HG02678 (cell line): ENCODE results near the gene SLC2A4.

Experiments used
- ATAC-seq: cut with Tn5 transposase; IDR thresholded peaks from one replicate; pipeline ENCODE4 v1.9.1; 2021; ENCODE audit warnings: mild to moderate bottlenecking, moderate library complexity; ENCODE audit not compliant: unreplicated experiment

SLC2A4 gene

GRCh38 chr17:7296189-7296861 lies 14.8 kb downstream of the SLC2A4 start:
- ATAC-seq = peak; percentile 45

DNA sequence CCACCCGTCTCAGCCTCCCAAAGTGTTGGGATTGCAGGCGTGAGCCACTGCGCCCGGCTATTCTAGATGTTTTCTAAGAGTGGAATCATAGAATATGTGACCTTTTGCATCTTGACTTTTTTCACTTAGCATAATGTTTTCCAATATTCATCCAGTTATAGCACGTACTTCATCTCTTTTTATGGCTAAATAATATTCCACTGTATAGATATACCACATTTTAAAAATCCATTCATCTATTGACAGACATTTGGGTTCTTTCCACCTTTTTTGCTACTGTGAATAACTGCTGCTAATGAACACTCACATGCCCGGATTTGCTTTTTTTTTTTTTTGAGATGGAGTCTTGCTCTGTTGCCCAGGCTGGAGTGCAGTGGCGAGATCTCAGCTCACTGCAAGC lies 22.7 kb downstream of the SLC2A4 start:
- no peak for ATAC-seq

DNA sequence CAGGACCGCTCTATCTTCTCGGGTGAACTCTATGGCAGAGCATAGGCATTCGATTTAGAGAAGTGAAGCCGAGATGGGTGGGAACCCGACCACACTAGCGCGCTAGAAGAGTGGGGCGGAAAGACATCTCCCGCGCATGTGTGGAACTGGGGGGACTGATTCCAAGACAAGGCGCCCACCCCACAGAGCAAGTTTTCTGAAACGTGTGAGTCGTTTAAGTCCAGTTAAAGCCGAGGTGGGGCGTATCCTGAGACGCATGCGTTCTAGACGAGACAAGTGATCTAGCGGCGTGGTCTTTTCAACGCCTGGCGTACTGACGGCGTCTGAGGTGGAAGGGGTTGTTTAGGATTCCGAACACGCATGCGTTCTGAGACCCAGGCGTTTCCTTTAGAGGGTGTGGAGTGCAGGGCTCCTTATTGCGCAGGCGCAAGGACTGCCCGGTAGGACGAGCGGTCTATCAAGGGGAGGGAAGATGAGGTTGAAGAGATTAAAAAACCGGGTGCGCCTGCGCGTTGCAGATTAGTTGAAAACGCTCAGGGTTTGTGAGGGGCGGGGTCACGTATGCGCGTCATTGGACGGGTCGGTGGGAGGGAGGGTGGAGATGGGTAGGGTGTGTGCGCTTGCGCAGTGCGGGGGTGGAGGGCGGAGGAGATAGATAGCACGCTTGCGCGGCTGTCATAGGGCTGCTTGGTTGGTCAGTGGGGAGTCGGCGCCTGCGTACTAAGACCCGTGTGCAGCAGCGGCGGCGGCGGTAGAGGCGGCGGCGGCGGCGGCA lies 25.6 kb downstream of the SLC2A4 start, which contains the start of gene EIF5A:
TSS of gene EIF5A (plus strand) at position 718 of the 775 bp plus-strand sequence. CDS start 2,008 bp downstream, outside the sequence.
- ATAC-seq = peak; percentile 70

- ATAC-seq = peak; percentile 1
Observed at GRCh38 chr17:7307686-7308624, 26.4 kb downstream of the SLC2A4 start.

DNA sequence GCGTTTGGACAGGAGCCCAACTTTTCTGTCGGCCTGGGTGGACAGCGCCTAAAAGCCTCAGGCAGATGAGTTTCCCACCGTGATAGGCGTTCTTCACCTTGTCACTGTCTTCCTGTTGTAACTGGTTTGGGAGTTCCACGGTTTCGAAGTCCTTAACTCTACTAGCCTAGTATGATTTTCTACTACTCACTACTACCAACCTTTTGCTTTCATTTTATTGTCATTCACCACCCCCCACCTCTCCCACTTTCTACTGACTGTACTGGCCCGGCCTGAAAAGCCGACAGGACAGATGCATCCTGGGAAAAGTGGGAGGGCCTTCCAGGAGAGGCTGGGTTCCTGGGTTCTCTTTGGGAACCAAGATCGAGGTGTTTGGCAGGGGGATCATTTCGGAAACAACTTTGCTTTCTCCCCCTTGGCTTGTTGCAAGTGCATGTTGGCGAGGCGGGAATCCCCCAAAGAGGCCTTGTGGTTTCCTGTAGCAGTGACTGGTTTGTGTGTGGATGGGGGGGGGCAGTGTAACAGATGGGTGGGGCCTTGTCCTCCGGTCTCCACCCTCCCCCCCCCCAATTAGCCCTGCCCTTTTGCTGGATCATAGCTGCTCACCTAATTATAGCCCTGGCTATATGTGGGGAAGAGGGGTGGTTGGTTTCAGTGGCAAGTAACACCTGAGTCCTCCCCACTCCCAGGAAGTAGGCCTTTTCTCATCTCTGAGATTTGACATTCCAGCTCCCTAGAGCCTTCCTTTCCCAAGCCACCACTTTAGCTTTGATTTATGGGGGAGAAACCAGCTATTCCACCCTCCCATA lies 27.3 kb downstream of the SLC2A4 start:
- no peak for ATAC-seq

DNA sequence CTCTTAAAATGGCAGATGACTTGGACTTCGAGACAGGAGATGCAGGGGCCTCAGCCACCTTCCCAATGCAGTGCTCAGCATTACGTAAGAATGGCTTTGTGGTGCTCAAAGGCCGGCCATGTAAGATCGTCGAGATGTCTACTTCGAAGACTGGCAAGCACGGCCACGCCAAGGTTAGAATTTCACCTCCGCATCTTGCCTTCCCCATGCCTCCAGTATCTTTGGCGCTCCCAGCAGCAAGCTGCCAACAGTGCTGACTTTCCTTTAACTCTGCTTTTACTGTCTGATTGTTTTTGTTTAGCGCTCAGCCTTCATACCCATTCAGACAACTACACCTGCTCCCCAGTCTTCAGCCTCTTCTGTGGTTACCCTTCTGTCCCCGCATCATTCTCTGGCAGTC lies 28.1 kb downstream of the SLC2A4 start:
- no peak for ATAC-seq

DNA sequence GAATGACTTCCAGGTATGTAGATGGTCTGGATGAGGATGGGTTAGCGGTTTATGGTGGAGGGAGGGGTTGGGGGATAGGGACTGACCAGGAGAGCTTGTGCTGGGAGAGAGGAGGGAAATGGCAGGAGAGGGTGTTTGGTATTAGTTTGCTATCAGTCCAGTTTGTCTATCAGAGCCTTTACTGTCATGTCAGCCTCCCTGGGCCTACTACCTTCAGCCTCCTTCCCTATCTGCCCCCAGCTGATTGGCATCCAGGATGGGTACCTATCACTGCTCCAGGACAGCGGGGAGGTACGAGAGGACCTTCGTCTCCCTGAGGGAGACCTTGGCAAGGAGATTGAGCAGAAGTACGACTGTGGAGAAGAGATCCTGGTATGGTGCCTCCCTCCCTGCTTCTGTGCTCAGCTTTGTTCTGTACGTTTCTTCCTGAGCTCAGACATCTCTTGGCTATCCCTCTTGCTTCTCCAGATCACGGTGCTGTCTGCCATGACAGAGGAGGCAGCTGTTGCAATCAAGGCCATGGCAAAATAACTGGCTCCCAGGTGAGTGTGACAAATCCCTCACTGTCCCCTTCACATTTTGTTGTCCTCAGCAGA lies 29.7 kb downstream of the SLC2A4 start:
- ATAC-seq = no peak

DNA sequence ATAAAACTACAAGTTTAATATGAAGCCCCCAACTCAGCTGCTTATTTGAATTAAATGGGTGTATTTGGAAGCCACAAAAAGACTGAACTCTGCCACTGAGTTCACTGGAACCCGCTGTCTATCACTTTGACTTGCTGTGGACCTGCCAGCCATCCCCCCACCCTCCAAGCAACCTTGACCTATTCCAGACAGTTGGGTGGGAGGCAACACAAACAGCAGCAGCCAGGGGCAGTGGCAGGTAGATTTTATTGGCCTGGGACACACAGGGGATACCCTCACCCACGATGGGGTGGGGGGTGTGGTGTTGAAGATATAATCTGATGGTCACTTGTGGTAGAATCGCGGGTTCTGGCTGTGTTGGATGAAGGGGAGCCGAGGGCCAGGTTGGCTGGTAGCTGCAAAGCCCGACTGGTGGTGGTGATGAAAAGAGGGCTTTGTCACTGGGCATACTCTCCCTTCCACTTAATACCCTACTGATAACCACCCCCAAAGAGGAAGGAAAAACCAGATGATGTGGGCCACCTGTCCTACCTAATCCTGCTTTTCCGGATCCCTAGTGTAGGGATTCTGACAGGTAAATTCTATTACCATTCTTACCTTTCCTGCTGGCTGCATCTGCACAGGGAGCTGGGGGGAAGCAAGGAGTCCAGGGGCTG lies 31.0 kb downstream of the SLC2A4 start:
- ATAC-seq = no peak

DNA sequence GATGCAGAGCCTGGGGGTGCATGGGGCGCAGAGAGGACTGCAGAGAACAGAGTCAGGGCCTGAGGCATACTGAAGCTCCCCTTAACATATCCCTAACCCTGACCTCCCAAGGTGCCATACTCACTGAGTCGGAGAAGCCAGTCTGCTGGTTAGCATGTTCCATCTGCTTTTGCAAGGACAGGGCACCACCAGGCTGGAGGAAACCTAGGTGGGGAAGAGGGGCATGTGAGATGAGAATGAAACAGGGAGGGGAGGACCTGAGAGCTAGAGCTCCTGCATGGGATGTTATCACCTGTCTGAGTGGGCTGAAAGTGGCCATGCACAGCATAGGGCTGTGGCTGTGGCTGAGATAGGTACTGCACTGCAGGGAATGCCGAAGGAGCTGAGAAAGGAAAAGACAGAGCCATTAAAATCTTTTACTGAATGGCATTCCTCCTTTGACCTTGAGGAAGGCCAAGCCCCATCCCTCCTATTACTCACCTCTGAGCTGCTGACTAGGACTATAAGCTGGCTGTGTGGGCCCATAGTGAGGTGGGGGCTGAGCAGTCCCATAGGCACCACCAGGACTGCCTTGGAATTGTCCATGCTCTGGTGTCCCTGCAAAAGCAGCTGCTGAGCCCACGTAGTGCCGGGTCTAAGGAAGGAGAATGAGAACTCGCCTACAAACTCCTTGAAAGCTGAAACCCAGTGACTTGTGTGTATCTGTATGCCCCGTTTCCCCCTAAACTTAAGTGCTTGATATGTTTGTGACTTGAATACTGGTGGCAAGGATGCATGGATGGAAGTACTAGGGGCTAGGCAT lies 31.8 kb downstream of the SLC2A4 start:
- ATAC-seq = no peak

DNA sequence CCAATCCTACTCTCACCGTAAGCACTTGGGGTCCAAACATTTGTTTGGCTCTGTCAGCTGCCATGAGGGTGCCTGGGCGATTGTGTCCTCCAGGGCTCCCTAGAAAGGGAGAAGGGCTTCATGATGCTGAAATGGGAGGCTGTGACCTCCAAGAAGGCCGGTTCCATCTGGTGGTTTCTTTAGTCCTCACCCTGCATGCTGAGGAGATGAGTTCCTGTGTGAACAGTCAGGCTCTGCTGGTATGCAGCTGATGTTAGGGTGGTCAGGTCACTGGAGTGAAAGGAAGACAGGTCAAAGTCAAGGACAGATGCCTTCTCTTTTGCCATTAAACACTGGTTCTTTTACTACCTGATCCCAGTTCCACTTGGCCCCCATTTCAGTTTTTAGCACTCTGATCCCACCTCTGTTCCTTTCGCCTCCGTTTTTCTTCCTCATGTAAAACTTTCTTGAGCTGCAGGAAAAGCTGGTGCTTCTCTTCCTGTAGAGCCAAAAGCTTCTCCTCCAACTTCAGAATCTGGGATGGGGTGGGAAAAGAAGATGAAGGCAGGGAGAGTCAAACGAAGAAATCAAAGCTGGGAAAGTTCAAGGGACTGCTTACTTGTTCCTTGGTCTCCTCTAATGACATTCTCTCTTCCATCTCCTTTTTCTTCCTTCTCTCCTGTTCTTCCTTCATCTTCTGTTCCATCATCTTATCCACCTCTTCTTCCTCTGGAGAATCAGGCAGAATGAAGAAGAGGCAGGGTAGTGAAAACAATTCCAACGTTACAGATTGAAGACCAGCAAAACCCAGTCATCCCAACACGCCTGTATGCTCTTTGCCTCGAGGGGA lies 32.6 kb downstream of the SLC2A4 start:
- ATAC-seq = no peak

GRCh38 chr17:7314719-7315569 lies 33.4 kb downstream of the SLC2A4 start, which contains the start of gene GPS2:
GPS2 (minus strand) TSS chr17:7315360; CDS start chr17:7315052, 308 bp downstream.
- ATAC-seq = peak; percentile 87

- no peak for ATAC-seq
Observed at GRCh38 chr17:7315570-7316235, 34.2 kb downstream of the SLC2A4 start.

DNA sequence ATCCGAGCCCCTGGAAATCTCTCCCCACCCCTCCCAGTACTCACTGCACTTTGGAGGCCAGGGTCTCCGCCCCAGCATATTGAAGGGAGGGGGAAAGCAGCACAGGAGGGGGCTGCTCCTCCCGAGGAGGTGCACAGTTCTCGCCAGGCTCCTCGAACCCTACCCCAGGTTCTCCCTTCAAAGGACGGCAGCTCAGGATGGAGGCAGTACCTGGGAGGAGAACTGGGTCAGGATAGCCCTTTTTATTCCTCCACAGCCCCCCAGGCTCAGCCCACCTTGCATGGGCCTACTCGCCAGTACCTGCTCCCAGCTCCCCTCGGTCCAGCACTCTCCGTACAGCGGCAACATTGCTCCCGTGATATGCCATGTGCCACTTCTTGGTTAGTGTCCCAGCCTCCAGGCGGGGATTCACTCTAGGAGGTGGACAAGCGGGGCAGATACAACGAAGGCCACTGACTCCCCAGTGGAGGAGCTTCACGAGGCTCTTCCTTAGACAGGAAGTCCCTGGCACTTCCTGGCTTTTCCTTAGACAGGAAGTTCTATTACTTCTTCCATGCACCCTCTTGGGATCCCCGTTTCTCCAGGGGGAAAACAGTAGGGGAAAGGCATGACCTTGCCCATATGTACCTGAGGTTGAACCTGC lies 35.8 kb downstream of the SLC2A4 start:
- no peak for ATAC-seq

DNA sequence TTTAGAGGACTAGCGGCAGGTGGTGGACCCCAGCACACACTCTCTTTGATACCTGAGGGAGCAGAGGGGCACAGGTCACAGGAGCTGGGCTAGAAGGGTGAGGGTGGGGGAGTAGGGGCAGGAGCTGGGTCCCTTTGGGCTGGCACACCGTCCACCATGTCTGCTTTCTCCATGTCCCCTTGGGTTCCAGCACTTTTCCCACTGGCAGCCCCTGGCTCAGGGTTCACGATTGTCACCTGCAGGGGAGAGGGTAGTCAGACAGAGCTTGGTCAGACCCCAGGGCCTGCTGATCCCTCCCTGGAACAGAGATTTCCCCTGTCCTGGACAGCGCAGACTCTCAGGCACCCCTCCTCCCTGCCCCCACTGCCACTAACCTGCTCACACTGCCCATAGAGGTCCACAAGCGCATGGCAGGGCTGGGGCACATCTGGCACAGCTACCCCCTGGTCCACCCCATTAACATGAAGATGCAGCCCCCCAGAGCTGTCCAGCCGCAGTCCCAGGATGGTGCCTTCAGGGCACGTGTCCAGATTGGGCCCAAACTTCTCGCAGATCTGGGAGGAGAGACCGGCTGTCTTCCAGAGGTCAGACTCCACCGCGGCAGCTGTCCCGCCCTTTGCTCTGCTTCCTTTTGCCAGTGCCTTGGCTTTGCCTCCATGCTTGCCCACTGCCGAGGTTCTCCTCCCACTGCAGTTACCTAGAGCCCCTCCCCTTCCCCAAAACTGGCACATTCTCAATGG lies 36.8 kb downstream of the SLC2A4 start:
- no peak for ATAC-seq

DNA sequence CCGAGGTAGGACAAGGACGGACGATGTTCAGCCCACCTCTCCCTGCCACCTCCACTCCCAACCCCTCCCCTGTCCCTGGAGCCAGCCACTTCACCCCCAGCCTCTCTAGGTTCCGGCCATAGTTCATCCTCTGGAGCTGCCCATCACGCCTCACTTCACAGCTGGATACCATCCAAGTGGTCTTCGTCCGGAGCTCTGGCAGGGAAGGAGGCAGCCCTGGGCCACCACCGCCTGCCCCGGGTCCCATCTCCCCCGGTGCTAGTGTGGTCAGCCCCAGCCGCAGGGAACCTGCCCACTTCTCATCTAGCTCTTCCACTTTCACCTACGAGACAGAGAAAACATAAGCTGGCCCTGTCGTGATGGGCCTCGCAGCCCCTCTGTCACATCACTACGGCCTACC lies 39.9 kb downstream of the SLC2A4 start:
- no peak for ATAC-seq
